Heart left ventricle (tissue), 13 donors: Measurements from ENCODE around the gene GAREM1.

ENCODE experiments used
- POLR2A ChIP-seq, 2 donors: fragments of 450-650 bp; IDR thresholded peaks; one replicate each; pipeline ENCODE4 v1.6.1; 2017; ENCODE audit warnings: antibody characterized with exemption in 2 of 2, mild to moderate bottlenecking in 2 of 2, moderate library complexity in 2 of 2
- TF ChIP-seq, protein P1 (sequence below), 12 donors: fragments of 200-600 bp; sonication (generic) in 4 of 12; IDR thresholded peaks; one replicate each; pipeline versions ENCODE4 v1.5.0 to v1.8.0; 2018 to 2022; ENCODE audit warnings: antibody characterized with exemption in 12 of 12, mild to moderate bottlenecking in 5 of 12
- donor health status: ischemic (EF 13 %, LVEDD 7.1; RV severe dilation, severe dysfunction).
- donor health status: DM: no; HTN: yes; CAD: no.
- donor health status: DM: no; HTN: no; CAD: no.
- donor health status: ischemic (EF 25% LVEDD 6.9; RV normal size, moderate dysfunction).
- donor health status: ischemic (EF 25% LVEDD 5.7; RV mildly dilated, moderate dysfunction).
- donor health status: ischemic (EF 35%, LVEDD 5.7; RV mildly dilated, moderate dysfunction).
- donor health status: nonischemic (EF 11% LVEDD 7.7; RV severe dilation, severe dysfunction).
- donor health status: DM: yes; HTN: yes; CAD: no.
- donor health status: PGD.
- donor health status: ischemic (EF 29% LVEDD 5.4; RV normal size, mild dysfunction).
- donor health status: nonischemic (EF 23%, LVEDD 6.1; RV moderate dilation, normal function).

- TF ChIP-seq POLR2A (IDR thresholded peaks at IDR 0.05): no peak
- TF ChIP-seq, protein P1, sequence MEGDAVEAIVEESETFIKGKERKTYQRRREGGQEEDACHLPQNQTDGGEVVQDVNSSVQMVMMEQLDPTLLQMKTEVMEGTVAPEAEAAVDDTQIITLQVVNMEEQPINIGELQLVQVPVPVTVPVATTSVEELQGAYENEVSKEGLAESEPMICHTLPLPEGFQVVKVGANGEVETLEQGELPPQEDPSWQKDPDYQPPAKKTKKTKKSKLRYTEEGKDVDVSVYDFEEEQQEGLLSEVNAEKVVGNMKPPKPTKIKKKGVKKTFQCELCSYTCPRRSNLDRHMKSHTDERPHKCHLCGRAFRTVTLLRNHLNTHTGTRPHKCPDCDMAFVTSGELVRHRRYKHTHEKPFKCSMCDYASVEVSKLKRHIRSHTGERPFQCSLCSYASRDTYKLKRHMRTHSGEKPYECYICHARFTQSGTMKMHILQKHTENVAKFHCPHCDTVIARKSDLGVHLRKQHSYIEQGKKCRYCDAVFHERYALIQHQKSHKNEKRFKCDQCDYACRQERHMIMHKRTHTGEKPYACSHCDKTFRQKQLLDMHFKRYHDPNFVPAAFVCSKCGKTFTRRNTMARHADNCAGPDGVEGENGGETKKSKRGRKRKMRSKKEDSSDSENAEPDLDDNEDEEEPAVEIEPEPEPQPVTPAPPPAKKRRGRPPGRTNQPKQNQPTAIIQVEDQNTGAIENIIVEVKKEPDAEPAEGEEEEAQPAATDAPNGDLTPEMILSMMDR (IDR thresholded peaks at IDR 0.05): no peak
These were observed 98.2 kb downstream of the GAREM1 start for GRCh38 chr18:32372381-32373061.
